Esophagus (tissue), 2 donors: Measurements from ENCODE around the gene ARL9. TPM values are rescaled to one million over a fixed set of nuclear protein-coding genes. Genes with fewer than 3 reads are reported as not detected.

Source experiments
- H3K27ac ChIP-seq, 2 donors: one replicate each; pipeline ENCODE4 v1.5.1; 2013; ENCODE audit warnings: low read depth in 2 of 2, mild to moderate bottlenecking in 2 of 2, inconsistent platforms in 1 of 2, low read length in 1 of 2, moderate library complexity in 1 of 2
- H3K27me3 ChIP-seq, 2 donors: one replicate each; pipeline ENCODE4 v1.6.1; 2013; ENCODE audit warnings: low read length in 2 of 2, control low read depth in 1 of 2, mild to moderate bottlenecking in 1 of 2; ENCODE audit not compliant: insufficient read depth in 2 of 2, control insufficient read depth in 1 of 2
- H3K36me3 ChIP-seq, 2 donors: one replicate each; pipeline ENCODE4 v1.6.1; 2013; ENCODE audit warnings: low read length in 1 of 2; ENCODE audit not compliant: control insufficient read depth in 2 of 2, insufficient read depth in 2 of 2
- H3K4me1 ChIP-seq, 2 donors: one replicate each; pipeline ENCODE4 v1.6.1; 2013; ENCODE audit warnings: low read length in 1 of 2; ENCODE audit not compliant: control insufficient read depth in 2 of 2, insufficient read depth in 2 of 2
- H3K4me3 ChIP-seq, 2 donors: one replicate each; pipeline ENCODE4 v1.5.1; 2013; ENCODE audit warnings: low read length in 2 of 2, mild to moderate bottlenecking in 2 of 2, low read depth in 1 of 2, moderate library complexity in 1 of 2
- H3K9me3 ChIP-seq, 2 donors: one replicate each; pipeline ENCODE4 v1.6.1; 2013; ENCODE audit warnings: mild to moderate bottlenecking in 2 of 2, low read depth in 1 of 2, low read length in 1 of 2, moderate library complexity in 1 of 2; ENCODE audit not compliant: control insufficient read depth in 2 of 2, insufficient read depth in 1 of 2
- WGBS, 2 donors: extraction: QIAGEN DNeasy Blood & Tissue Kit; methylation state at CpG; one replicate each; pipeline ENCODE4 v1.1.7; 2013; 5-methylcytosine and 5-hydroxymethylcytosine counted together
- polyA plus RNA-seq, 2 donors: library from polyadenylated mRNA; stranded (reverse); fragments of 200-250 nt; gene quantifications; one replicate each; pipeline ENCODE4 v1.2.3, GENCODE V29; 2013
- donor health status: healthy with polysubstance abuse.
- donor health status: Bipolar disorder and iron deficiency.

Gene ARL9
- polyA plus RNA-seq, 2 donors = 0.34 to 0.37 TPM

- WGBS, 2 donors = 69 to 91% methylated on average over 2 of the region's 2 CpGs
Observed at GRCh38 chr4:56551516-56551915, 45.9 kb downstream of the ARL9 start.

DNA sequence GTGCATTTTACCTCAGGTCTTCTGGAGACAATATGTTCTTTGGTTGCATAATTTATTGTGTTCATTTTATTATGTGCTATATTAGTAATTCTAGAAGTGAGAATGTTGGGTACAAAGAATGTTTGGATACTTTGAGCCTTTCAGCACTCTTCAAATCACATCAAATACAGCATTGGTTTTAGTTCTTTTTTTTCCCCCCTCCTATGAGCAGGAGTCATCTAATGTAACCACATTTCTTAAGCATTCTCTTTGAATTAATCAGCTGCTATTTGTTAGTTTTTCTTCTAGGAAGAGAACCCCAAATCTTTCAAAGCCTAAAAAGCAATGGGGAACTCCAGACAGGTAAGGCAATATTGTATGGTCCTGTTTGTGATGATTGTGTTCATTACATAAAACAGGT, 46.7 kb downstream of the ARL9 start:
- Histone ChIP-seq H3K9me3 (no peaks in the 10 kb centered on the region), H3K4me1 (no peaks in the 10 kb centered on the region), H3K4me3 (no peak overlapping the region), H3K27ac (no peak overlapping the region), H3K27me3 (no peaks in the 10 kb centered on the region), H3K36me3 (no peaks in the 10 kb centered on the region)

More at GRCh38 chr4:56551516-56551915, 45.9 kb downstream of the ARL9 start:
- Histone ChIP-seq H3K27me3 (no peaks in the 10 kb centered on the region), H3K36me3 (no peaks in the 10 kb centered on the region), H3K4me1 (no peaks in the 10 kb centered on the region), H3K27ac (no peak overlapping the region), H3K9me3 (no peaks in the 10 kb centered on the region), H3K4me3 (no peak overlapping the region)

DNA sequence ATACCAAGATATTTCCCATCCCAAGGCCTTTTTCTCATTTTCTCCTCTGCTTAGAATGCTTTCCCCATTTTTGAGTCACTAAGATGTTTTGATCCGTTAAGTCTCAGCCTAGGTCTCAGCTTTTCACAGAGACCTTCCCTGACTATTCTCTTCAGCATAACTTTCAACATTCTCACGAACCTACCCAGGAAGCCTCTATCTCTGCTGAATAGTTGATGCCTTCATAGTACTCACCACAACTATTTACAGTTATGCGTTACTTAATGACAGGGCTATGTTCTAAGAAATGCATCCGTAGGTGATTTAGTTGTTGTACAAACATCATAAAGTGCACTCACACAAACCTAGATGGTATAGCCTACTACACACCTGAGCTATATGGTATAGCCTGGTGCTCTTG, 64.5 kb downstream of the ARL9 start:
- no peaks in the 10 kb centered on the region for H3K9me3 ChIP-seq
- no peak overlapping the region for H3K4me3 ChIP-seq
- no peaks in the 10 kb centered on the region for H3K36me3 ChIP-seq
- no peaks in the 10 kb centered on the region for H3K27me3 ChIP-seq
- H3K27ac ChIP-seq = no peak overlapping the region
- 82 to 90% methylated on average over 4 of the region's 4 CpGs for WGBS, 2 donors
- no peaks in the 10 kb centered on the region for H3K4me1 ChIP-seq

Other genes with a start within 250 kb of the ARL9 start
- gene AASDH, start 118.3 kb upstream of the ARL9 start, polyA plus RNA-seq = 1 to 10 TPM; 1.8 to 2.8 TPM
- gene PPAT, start 70.2 kb upstream of the ARL9 start, polyA plus RNA-seq = 1 to 10 TPM; 2.6 to 3.8 TPM
- gene PAICS, start 69.5 kb upstream of the ARL9 start, polyA plus RNA-seq = 10 to 100 TPM; 46.0 to 62.7 TPM
- gene SRP72, start 38.2 kb upstream of the ARL9 start, polyA plus RNA-seq = 10 to 100 TPM; 22.6 to 28.8 TPM
- gene HOPX, start 175.5 kb downstream of the ARL9 start, polyA plus RNA-seq = 1,000 to 10,000 TPM in 1 of 2 donors, 100 to 1,000 TPM in 1; 649 to 1,386 TPM